ENCODE results near the gene AGPAT4.
"Not testable (repeated sequence)": the region's sequence is repeated elsewhere in the genome, so short reads cannot be mapped to it uniquely, and the experiment has no call there.

Gene AGPAT4

GRCh38 chr6:161136655-161137054, 137.2 kb downstream of the AGPAT4 start:
- DNase-seq = no peak

GRCh38 chr6:161135695-161136591, 137.9 kb downstream of the AGPAT4 start:
- DNase-seq = no peak

GRCh38 chr6:161134550-161135298, 139.1 kb downstream of the AGPAT4 start:
- DNase-seq = no peak

GRCh38 chr6:161133963-161134362, 139.9 kb downstream of the AGPAT4 start:
- DNase-seq = no peak

GRCh38 chr6:161132384-161132783, 141.5 kb downstream of the AGPAT4 start:
- no peak for DNase-seq

- DNase-seq = no peak
Measured at GRCh38 chr6:161130967-161131766, 142.7 kb downstream of the AGPAT4 start.

GRCh38 chr6:161130541-161130940, 143.3 kb downstream of the AGPAT4 start:
- no peak for DNase-seq

GRCh38 chr6:161128680-161129196, 145.1 kb downstream of the AGPAT4 start:
- no peak for DNase-seq

GRCh38 chr6:161128230-161128629, 145.6 kb downstream of the AGPAT4 start:
- no peak for DNase-seq

GRCh38 chr6:161127071-161127740, 146.7 kb downstream of the AGPAT4 start:
- DNase-seq = no peak

GRCh38 chr6:161125591-161125990, 148.3 kb downstream of the AGPAT4 start:
- no peak for DNase-seq

- not testable (repeated sequence) for DNase-seq
Measured at GRCh38 chr6:161123319-161123718, 150.5 kb downstream of the AGPAT4 start.

GRCh38 chr6:161117942-161118341, 155.9 kb downstream of the AGPAT4 start:
- DNase-seq = no peak

GRCh38 chr6:161117308-161117707, 156.6 kb downstream of the AGPAT4 start:
- DNase-seq = no peak

GRCh38 chr6:161116554-161116953, 157.3 kb downstream of the AGPAT4 start:
- DNase-seq = no peak

- DNase-seq = no peak
Measured at GRCh38 chr6:161115468-161115867, 158.4 kb downstream of the AGPAT4 start.

- DNase-seq = no peak
Measured at GRCh38 chr6:161111261-161111660, 162.6 kb downstream of the AGPAT4 start.

- no peak for DNase-seq
Measured at GRCh38 chr6:161110028-161110779, 163.7 kb downstream of the AGPAT4 start.

- no peak for DNase-seq
Measured at GRCh38 chr6:161109366-161109765, 164.5 kb downstream of the AGPAT4 start.

- no peak for DNase-seq
Measured at GRCh38 chr6:161108916-161109315, 164.9 kb downstream of the AGPAT4 start.

Measured in AML-193 (cell line).